ENCODE measurements around the gene ARHGAP24. TPM values are rescaled to one million over a fixed set of nuclear protein-coding genes. Genes with fewer than 3 reads are reported as not detected.

The ARHGAP24 gene
- total RNA-seq, 1 experiment from 2014 or later: 1.3 TPM

- ChIA-PET POLR2A (no interaction called here), CTCF (no interaction called here), RAD21 (ENCODE audit: low non-redundant PET in 1 of 2, low total read pairs in 2 of 2, uncharacterized antibody in 2 of 2, unreplicated experiment in 2 of 2) (no interaction called here)
- no peak for TF ChIP-seq YY1 (IDR thresholded peaks at IDR 0.05; ENCODE audit: extremely low read depth, insufficient replicate concordance, low read depth, low read length)
- TF ChIP-seq TCF7L2 (IDR thresholded peaks at IDR 0.05; ENCODE audit: borderline replicate concordance, extremely low read depth, insufficient read depth, insufficient read length): no peak
- no peak for TF ChIP-seq CBX3 (IDR thresholded peaks at IDR 0.05; ENCODE audit: low read depth)
- no peak for TF ChIP-seq SIN3A (IDR thresholded peaks at IDR 0.05; ENCODE audit: low read depth)
- TF ChIP-seq MAX (IDR thresholded peaks at IDR 0.05): no peak
- no peak for TF ChIP-seq EZH2phosphoT487 (IDR thresholded peaks at IDR 0.05; ENCODE audit: borderline replicate concordance)
- TF ChIP-seq REST (IDR thresholded peaks at IDR 0.05; ENCODE audit: low read depth): no peak
- TF ChIP-seq ZFX (IDR thresholded peaks at IDR 0.05): no peak
- no peak for TF ChIP-seq EGR1 (IDR thresholded peaks at IDR 0.05; ENCODE audit: low read depth)
- no peak for TF ChIP-seq RAD21 (IDR thresholded peaks at IDR 0.05; ENCODE audit: low read depth)
- no peak for TF ChIP-seq EZH2 (IDR thresholded peaks at IDR 0.05)
- TF ChIP-seq JUND (IDR thresholded peaks at IDR 0.05): no peak
- H3K27ac ChIP-seq (ENCODE audit: low read depth, low read length): no peak overlapping the region
- intact Hi-C loops (cut with micrococcal nuclease): no loop called here
- no peaks in the 10 kb centered on the region for H3K4me1 ChIP-seq (ENCODE audit: control insufficient read depth in 1 of 2, insufficient read depth in 2 of 2, low read length in 2 of 2)
- H3K4me3 ChIP-seq (replicated peaks in 1 of 2; ENCODE audit: low read depth in 1 of 2, low read length in 2 of 2): no peak overlapping the region
- no peaks in the 10 kb centered on the region for H3K9me3 ChIP-seq (ENCODE audit: control insufficient read depth in 1 of 2, insufficient read depth in 1 of 2, low read depth in 1 of 2, low read length in 2 of 2)
- ATAC-seq (no peak), DNase-seq (ENCODE audit: low read depth, low spot score) (no peak)
- no peaks in the 10 kb centered on the region for H3K27me3 ChIP-seq (ENCODE audit: insufficient read depth, low read length)
- no peaks in the 10 kb centered on the region for H4K20me1 ChIP-seq (ENCODE audit: insufficient read depth)
- no TSS peak for BruUV-seq (replicated peaks)
- no peak overlapping the region for H3K4me2 ChIP-seq (ENCODE audit: low read length)
- no peaks in the 10 kb centered on the region; the same call in none of the 2 replicates for H3K9me2 ChIP-seq (ENCODE audit: insufficient read depth)
- no peaks in the 10 kb centered on the region for H3K79me2 ChIP-seq (ENCODE audit: insufficient read depth, low read length)
- no peak overlapping the region for H3K9ac ChIP-seq (ENCODE audit: low read length)
- H3K36me3 ChIP-seq (ENCODE audit: control insufficient read depth in 1 of 2, insufficient read depth in 2 of 2, low read length in 2 of 2): no peaks in the 10 kb centered on the region
- no peak overlapping the region for H2AFZ ChIP-seq (ENCODE audit: low read depth, low read length, poor library complexity, severe bottlenecking)
These were observed 29.8 kb upstream of the ARHGAP24 start for GRCh38 chr4:85445050-85445639.
